ENCODE measurements around the gene PPP2R2C.

DNA sequence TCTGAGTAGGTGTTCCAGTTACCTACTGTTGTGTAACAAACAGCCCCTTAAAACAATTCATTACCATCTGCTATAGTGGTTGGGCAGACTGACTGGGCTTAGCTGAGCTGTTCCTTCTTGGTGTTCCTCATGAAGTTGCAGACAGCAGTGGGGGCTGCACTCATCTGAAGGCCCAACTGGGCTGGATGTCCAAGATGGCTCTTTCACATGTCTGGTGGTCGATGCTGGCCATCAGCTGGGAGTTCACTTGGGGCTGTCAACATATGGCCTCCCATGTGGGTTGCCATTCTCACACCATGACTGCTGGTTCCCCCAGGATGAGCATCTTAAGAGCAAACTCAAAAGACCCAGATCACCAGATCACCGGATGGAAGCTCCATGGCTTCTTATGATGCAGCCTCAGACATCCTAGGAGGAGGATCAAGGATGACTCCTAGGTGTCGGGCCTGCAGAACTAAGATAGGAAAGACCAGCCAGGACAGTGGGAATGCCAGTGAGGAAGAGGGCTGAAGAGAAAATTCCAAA, 34.3 kb upstream of the PPP2R2C start:
- no peak for TF ChIP-seq POLR2A (IDR thresholded peaks at IDR 0.05)
- TF ChIP-seq, protein P1, sequence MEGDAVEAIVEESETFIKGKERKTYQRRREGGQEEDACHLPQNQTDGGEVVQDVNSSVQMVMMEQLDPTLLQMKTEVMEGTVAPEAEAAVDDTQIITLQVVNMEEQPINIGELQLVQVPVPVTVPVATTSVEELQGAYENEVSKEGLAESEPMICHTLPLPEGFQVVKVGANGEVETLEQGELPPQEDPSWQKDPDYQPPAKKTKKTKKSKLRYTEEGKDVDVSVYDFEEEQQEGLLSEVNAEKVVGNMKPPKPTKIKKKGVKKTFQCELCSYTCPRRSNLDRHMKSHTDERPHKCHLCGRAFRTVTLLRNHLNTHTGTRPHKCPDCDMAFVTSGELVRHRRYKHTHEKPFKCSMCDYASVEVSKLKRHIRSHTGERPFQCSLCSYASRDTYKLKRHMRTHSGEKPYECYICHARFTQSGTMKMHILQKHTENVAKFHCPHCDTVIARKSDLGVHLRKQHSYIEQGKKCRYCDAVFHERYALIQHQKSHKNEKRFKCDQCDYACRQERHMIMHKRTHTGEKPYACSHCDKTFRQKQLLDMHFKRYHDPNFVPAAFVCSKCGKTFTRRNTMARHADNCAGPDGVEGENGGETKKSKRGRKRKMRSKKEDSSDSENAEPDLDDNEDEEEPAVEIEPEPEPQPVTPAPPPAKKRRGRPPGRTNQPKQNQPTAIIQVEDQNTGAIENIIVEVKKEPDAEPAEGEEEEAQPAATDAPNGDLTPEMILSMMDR (IDR thresholded peaks at IDR 0.05) = no peak
